ENCODE data around the gene PBX3.

DNA sequence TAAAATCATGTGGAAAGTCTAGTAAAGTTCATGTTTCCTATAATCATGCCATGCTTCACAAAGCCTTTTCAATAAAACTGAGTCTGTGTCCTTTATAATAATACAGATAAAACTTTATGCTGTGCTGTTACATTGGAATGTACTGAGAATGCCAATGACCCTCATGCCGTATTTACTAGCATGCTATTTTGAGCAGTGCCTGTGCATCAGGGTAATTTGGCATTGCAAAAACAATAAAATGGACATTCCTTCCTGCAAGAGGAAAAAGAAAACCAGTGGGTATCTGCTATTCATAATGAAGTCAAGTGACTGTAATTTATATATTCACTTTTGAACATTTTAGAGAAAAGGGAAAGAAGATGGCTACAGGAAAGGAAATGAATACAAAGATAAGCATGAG is 159.0 kb downstream of the PBX3 start:
- TF ChIP-seq CTCF (IDR thresholded peaks at IDR 0.05 in 8 of 11, conservative IDR thresholded peaks at IDR 0.05 in 3 of 11), result no peak
- TF ChIP-seq POLR2A (IDR thresholded peaks at IDR 0.05), result no peak
